Stimulated activated naive CD4-positive, alpha-beta T cell (primary cell): Measurements from ENCODE around the gene JDP2.
"Not testable (repeated sequence)": the region's sequence is repeated elsewhere in the genome, so short reads cannot be mapped to it uniquely, and the experiment has no call there.

Source experiments
- DNase-seq, 6 experiments: peaks; one replicate each; lab custom pipeline; 2025; lab: John Stamatoyannopoulos, UW

The JDP2 gene

DNA sequence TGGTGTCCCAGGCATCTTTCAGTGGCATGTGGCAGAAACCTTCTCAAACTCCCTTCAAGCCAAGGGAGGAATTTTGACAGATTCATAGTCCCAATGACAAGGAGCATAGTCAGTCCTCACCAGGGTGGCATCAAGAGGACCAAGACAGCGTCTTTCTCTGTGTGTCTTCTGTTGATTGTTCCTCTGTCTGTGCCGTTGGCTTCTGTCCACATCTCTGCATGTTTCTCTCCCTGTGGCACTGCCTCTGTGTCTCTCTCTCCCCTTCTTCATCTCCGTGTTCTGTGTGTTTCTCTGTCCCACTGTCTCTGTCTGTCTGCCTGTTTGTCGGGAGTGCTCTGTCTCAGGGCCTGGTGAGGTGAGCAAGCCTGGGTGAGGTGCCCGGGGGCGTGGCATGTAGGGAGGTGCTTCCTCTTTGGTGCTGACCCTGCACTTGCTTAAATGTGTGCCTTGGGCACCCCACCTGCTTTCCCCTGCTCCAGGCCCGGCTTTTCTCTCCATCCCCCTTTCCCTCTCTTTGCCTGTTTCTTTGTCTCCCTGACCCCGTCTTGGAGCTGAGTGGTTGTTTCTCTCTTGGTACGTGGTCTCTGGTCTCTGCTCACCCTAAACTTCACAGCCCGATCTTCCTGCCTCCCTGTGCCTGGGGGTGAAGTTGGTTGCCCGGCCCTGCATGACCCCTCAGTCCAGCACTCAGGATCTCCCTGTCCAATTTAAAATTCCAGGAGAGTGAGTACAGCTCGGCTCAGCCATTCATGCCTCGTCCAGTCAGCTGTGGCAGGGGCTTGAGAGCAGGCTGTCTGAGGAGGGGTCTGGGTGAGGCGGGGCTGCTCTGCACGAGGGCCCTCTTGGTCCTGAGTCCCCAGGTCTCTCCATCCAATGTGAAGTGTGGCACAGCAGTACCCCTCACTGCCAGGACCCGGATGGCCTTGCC lies 28.5 kb downstream of the JDP2 start:
- no peak for DNase-seq

GRCh38 chr14:75456997-75457335 lies 29.1 kb downstream of the JDP2 start:
- DNase-seq, result no peak

DNA sequence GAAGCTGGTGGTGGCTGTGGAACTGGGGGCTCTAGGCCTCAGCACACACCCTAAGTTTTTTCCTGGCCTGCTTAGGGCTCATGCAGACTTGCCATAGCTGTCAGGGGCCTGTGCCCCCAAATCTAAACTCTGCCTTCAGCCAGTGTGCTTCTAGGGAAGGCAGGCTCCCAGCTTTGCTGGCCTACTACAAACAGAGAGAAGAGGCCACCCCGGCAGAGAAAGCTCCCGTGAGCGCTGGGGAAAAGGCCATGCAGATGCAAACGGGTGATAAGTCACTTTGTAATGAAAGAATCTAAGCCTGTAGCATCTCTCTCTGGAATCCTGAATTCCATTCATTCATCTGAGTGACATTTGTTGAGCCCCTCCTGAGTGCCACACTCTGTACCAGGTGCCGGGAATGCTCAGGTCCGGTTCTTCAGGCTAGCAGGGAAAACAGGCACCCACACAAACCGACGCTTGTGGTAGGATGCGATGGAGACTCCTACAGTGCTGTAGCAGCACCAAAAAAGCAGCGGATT lies 29.9 kb downstream of the JDP2 start:
- no peak for DNase-seq

- no peak for DNase-seq
These were observed 30.5 kb downstream of the JDP2 start for GRCh38 chr14:75458305-75458704.

- no peak for DNase-seq
These were observed 31.4 kb downstream of the JDP2 start for GRCh38 chr14:75459099-75459741.

DNA sequence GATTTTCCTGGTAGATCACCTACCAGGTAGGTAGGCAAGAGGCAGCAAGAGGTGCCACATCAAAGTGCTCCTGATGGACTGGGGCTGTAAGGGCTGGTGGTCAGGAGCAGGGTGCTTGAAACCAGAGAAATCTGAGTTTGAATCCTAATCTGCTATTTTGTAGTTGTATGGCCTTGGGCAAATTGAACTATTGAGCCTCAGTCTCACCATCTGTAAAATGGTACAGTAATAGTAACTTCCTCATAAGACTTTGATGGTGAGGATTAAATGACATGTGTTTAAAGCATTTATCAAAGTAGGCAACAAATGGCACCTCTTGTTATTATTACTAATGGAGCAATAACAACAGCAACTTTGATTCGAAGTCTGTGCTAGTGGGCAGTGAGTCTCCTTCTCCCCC lies 32.0 kb downstream of the JDP2 start:
- no peak for DNase-seq

- no peak for DNase-seq
These were observed 32.6 kb downstream of the JDP2 start for GRCh38 chr14:75460394-75460793.

- no peak for DNase-seq
These were observed 33.5 kb downstream of the JDP2 start for GRCh38 chr14:75461303-75461702.

GRCh38 chr14:75461755-75462349 lies 34.0 kb downstream of the JDP2 start:
- DNase-seq, result no peak

DNA sequence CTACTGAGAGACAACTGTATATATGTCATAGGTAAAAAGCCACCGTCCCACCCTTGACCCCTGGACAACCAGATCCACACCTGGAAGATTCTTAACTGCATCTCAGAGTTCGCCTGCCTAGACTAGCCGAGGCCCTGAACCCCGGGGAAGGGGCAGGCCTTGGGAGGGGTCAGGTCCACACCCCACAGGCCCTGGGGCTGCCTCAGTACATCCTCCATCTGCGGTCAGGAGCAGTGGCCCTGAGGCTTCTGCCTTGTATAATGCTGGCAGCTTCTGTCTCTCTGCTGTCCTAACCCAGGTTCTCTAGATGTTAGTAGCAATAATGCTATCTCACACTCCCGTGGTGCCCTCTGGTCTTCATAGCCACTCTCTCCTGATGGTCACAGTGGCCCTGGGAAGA lies 36.8 kb downstream of the JDP2 start:
- DNase-seq, result no peak

GRCh38 chr14:75467763-75468162 lies 39.9 kb downstream of the JDP2 start:
- DNase-seq, result no peak

DNA sequence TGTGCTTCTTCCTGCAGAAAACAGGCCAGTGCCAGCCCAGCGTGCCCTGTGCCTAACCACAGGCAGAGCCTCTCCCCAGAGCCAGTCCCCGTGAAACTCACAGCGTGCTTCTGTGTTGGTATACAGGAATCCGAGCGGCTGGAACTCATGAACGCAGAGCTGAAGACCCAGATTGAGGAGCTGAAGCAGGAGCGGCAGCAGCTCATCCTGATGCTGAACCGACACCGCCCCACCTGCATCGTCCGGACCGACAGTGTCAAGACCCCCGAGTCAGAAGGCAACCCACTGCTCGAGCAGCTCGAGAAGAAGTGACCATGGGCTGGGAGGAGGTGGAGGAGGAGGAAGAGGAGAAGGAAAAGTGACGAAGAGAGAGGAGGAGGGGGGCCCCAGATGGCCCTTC lies 41.3 kb downstream of the JDP2 start:
- no peak for DNase-seq

DNA sequence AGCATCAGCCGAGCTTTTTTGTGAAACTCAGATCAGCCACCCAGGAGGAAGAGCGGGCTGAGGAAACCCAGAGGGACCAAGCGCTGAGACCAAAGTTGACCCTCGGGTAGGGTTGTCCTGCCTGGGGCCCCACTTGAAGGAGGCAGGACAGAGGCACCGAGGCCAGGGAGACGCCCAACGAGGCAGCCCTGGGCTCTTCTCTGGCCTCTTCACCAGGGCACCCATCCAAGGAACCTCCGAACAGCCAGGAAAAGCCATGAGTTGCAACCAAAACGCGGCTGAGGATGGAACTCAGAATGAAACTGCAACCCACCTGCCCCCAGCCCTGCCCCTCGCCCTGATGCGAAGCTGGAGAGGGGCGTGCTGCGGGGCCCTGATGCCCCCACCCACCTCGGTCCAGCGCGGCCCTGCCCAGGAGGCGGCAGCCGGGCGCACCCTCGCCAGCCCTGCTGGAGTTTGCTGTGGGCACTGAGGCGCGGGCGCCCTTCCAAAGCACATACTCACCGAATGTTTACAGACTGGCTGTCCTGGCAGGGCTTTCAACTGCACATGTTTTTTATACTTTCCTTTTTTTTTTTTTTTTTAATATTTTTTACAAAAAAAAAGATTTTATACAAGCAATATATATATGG lies 41.9 kb downstream of the JDP2 start:
- no peak for DNase-seq

- DNase-seq, result no peak
These were observed 42.5 kb downstream of the JDP2 start for GRCh38 chr14:75470238-75470797.

- no peak for DNase-seq
These were observed 43.2 kb downstream of the JDP2 start for GRCh38 chr14:75471059-75471458.

DNA sequence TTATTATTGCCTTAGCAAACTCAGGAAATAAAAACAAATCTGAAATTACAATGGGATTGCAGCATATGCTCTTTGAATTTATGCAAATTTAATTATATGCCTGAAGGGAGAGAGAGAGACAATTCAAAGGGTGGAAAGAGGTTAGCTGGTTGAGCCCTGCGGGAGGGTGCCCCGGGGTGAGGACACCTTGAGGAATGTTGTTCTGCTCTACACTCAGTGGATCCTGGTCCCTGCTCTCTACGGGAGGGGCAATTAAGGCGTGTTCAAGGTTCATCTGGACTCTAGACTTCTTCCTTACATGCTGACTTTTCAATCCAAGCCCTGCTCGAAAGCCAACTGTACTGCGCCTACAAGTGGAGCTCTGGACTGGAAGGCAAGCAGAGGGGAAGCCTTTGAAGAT lies 46.3 kb downstream of the JDP2 start:
- not testable (repeated sequence) for DNase-seq

- DNase-seq, result no peak
These were observed 48.6 kb downstream of the JDP2 start for GRCh38 chr14:75476274-75476995.

GRCh38 chr14:75477881-75478280 lies 50.1 kb downstream of the JDP2 start:
- DNase-seq, result no peak

- no peak for DNase-seq
These were observed 52.2 kb downstream of the JDP2 start for GRCh38 chr14:75479770-75480600.

GRCh38 chr14:75482366-75482765 lies 54.5 kb downstream of the JDP2 start:
- DNase-seq, result no peak
